ENCODE measurements around the gene SPECC1L. TPM values are rescaled to one million over a fixed set of nuclear protein-coding genes. Genes with fewer than 3 reads are reported as not detected.
A peak's percentile ranks its signal among the peaks of the same experiment; 100 is the strongest.

Gene SPECC1L
- total and polyA plus RNA-seq, 5 donors from 2014 or later: 4.1 to 39.6 (median 5.8) TPM

DNA sequence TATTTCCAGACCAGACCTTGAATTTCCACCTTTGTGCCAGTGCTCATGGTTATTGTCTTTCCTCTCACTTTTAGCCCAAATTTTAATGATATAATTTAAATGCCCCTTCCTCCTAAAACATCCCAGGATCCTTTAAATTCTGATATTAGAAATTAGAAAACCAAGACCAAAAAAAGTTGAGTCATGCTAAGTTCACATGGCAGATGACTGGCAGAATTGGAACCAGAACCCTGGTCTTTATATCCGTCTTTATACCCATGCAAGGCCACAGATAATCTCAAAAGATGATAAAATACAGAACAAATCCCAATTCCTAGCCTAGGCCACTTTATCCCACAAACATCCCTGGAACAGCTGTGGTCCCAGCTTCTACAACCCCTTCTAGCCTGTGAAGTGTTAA lies 183.2 kb downstream of the SPECC1L start:
- ATAC-seq (ENCODE audit: low read depth in 2 of 2): no peak
- no peaks in the 10 kb centered on the region for H3K36me3 ChIP-seq (ENCODE audit: control insufficient read depth, insufficient read depth, low read length)
- no peaks in the 10 kb centered on the region for H3K4me1 ChIP-seq (ENCODE audit: control insufficient read depth, insufficient read depth, low read length, poor library complexity, severe bottlenecking)
- Mint-ChIP-seq H3K9me3 (peaks cover 0 to 8% (median 0%) of the 10 kb centered on the region in 7 donors), H3K27me3 (peaks cover 5% of the 10 kb centered on the region), H3K4me3 (no peak overlapping the region), H3K4me1 (peaks cover 0 to 11% (median 9%) of the 10 kb centered on the region in 4 donors), H3K36me3 (peaks cover 9% of the 10 kb centered on the region), H3K27ac (no peak overlapping the region)
- H3K4me3 ChIP-seq (ENCODE audit: low read depth, low read length): no peak overlapping the region
- H3K27me3 ChIP-seq (ENCODE audit: control insufficient read depth, insufficient read depth, low read length): no peaks in the 10 kb centered on the region
- peaks cover 0 to 2% of the 10 kb centered on the region in 2 experiments for H3K9me3 ChIP-seq (ENCODE audit: control insufficient read depth in 2 of 2, low read length in 2 of 2)
- H3K27ac ChIP-seq (ENCODE audit: insufficient read depth, low read length, poor library complexity, severe bottlenecking): no peak overlapping the region
- no peak for DNase-seq

GRCh38 chr22:24455039-24455438 lies 184.4 kb downstream of the SPECC1L start:
- Histone ChIP-seq H3K4me1 (ENCODE audit: control insufficient read depth, insufficient read depth, low read length, poor library complexity, severe bottlenecking) (no peaks in the 10 kb centered on the region), H3K4me3 (ENCODE audit: low read depth, low read length) (no peak overlapping the region), H3K36me3 (ENCODE audit: control insufficient read depth, insufficient read depth, low read length) (no peaks in the 10 kb centered on the region), H3K9me3 (ENCODE audit: control insufficient read depth in 2 of 2, low read length in 2 of 2) (peaks cover 0 to 2% of the 10 kb centered on the region in 2 experiments), H3K27ac (ENCODE audit: insufficient read depth, low read length, poor library complexity, severe bottlenecking) (no peak overlapping the region), H3K27me3 (ENCODE audit: control insufficient read depth, insufficient read depth, low read length) (no peaks in the 10 kb centered on the region)
- DNase-seq (no peak), ATAC-seq (ENCODE audit: low read depth in 2 of 2) (no peak)
- H3K36me3 Mint-ChIP-seq: peaks cover 5% of the 10 kb centered on the region
- H3K4me1 Mint-ChIP-seq: peaks cover 3 to 8% (median 5%) of the 10 kb centered on the region in 4 donors
- peaks cover 0 to 8% (median 0%) of the 10 kb centered on the region in 7 donors for H3K9me3 Mint-ChIP-seq
- H3K27ac Mint-ChIP-seq: no peak overlapping the region
- peaks cover 5% of the 10 kb centered on the region for H3K27me3 Mint-ChIP-seq
- no peak overlapping the region for H3K4me3 Mint-ChIP-seq

DNA sequence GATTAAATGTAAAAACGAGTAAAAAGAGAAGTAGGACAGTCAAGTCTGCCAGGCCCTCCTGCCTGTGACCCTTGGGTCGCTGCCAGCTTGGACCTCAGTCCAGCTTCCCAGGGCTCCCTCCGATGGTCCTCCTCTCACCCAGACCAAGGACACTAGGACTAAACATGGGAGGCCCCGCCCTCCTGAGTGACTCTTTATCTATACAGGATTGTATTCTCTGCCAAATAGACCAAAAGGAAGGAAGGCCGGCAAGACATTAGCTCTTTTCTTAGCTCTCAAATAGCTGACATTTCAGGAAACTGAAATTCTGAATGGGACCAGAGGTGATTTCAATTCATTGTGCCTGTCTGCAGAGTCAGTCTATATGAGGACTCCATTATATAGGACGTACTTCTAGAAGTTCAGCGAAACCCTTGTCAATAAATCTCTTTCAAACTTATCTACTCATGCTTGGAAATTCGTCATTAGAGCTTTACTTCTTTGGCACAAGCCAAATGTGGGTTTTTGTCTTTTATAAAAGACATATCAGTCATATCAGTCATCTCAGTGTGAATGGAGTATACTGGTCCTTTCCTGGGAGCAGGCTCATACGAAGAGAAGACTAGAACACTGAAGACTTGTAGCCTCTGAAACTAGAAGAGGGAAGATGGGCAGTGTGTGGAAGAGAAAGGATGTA lies 185.3 kb downstream of the SPECC1L start:
- peaks cover 0 to 13% (median 4%) of the 10 kb centered on the region in 4 donors for H3K4me1 Mint-ChIP-seq
- no peak overlapping the region for H3K27ac Mint-ChIP-seq
- no peak overlapping the region for H3K4me3 ChIP-seq (ENCODE audit: low read depth, low read length)
- peaks cover 0 to 2% of the 10 kb centered on the region in 2 experiments for H3K9me3 ChIP-seq (ENCODE audit: control insufficient read depth in 2 of 2, low read length in 2 of 2)
- H3K27me3 ChIP-seq (ENCODE audit: control insufficient read depth, insufficient read depth, low read length): no peaks in the 10 kb centered on the region
- H3K4me3 Mint-ChIP-seq: no peak overlapping the region
- no peak for DNase-seq
- H3K27ac ChIP-seq (ENCODE audit: insufficient read depth, low read length, poor library complexity, severe bottlenecking): no peak overlapping the region
- ATAC-seq (ENCODE audit: low read depth in 2 of 2): no peak
- H3K36me3 Mint-ChIP-seq: peaks cover 4% of the 10 kb centered on the region
- H3K36me3 ChIP-seq (ENCODE audit: control insufficient read depth, insufficient read depth, low read length): no peaks in the 10 kb centered on the region
- H3K4me1 ChIP-seq (ENCODE audit: control insufficient read depth, insufficient read depth, low read length, poor library complexity, severe bottlenecking): peaks cover 7% of the 10 kb centered on the region
- H3K27me3 Mint-ChIP-seq: peaks cover 5% of the 10 kb centered on the region
- H3K9me3 Mint-ChIP-seq: peaks cover 0 to 6% (median 0%) of the 10 kb centered on the region in 7 donors

DNA sequence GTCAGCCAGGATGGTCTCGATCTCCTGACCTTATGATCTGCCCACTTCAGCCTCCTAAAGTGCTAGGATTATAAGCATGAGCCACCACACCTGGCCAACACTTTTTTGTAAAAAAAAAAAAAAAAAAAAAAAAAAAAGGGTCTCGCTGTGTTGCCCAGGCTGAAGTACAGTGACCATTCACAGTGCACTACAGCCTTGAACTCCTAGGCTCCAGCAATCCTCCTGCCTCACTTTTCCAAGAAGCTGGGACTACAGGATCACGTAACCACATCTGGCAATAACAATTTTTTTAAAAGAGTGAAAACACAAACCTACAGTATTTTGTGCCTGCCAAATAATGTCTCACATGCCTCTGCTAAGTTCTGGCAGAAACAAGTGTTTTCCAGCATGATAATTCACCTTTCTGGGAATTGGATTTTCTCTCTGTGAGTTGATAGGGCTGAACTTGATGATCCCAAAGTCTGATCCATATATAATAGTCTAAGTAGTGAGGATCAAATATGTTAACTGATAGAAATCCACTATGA lies 187.3 kb downstream of the SPECC1L start:
- no peak overlapping the region for H3K27ac ChIP-seq (ENCODE audit: insufficient read depth, low read length, poor library complexity, severe bottlenecking)
- no peaks in the 10 kb centered on the region for H3K9me3 ChIP-seq (ENCODE audit: control insufficient read depth in 2 of 2, low read length in 2 of 2)
- H3K27me3 Mint-ChIP-seq: peaks cover 5% of the 10 kb centered on the region
- H3K27me3 ChIP-seq (ENCODE audit: control insufficient read depth, insufficient read depth, low read length): no peaks in the 10 kb centered on the region
- H3K4me3 Mint-ChIP-seq: no peak overlapping the region
- no peak for ATAC-seq (ENCODE audit: low read depth in 2 of 2)
- H3K4me1 ChIP-seq (ENCODE audit: control insufficient read depth, insufficient read depth, low read length, poor library complexity, severe bottlenecking): peaks cover 9% of the 10 kb centered on the region
- peaks cover 0 to 14% (median 4%) of the 10 kb centered on the region in 4 donors for H3K4me1 Mint-ChIP-seq
- no peak overlapping the region for H3K27ac Mint-ChIP-seq
- no peak for DNase-seq
- H3K36me3 Mint-ChIP-seq: peaks cover 4% of the 10 kb centered on the region
- no peaks in the 10 kb centered on the region for H3K36me3 ChIP-seq (ENCODE audit: control insufficient read depth, insufficient read depth, low read length)
- H3K9me3 Mint-ChIP-seq: no peaks in the 10 kb centered on the region
- H3K4me3 ChIP-seq (ENCODE audit: low read depth, low read length): no peak overlapping the region

DNA sequence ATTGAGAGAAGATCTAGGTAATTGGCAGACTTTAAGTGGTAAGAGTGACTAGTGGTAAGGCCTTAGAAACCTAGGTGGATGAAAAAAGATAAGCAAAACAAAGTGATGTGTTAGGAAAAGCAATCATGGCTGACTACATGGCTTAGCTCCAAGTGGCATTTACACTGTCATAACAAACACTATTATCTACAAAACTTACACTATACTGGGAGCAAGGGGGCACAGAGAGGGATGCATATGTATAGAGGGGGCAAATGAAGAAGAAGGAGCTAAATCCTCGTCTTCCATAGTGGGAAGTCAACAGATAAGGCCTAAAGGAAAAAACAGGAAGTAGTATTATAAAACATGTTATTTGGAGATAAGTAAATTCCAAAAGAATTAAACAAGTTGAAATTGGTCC lies 189.3 kb downstream of the SPECC1L start:
- Mint-ChIP-seq H3K27me3 (no peaks in the 10 kb centered on the region), H3K4me3 (no peak overlapping the region), H3K4me1 (peaks cover 0 to 14% (median 4%) of the 10 kb centered on the region in 4 donors), H3K9me3 (no peaks in the 10 kb centered on the region), H3K27ac (peak overlapping the region in 1 of 3 donors; percentile 54), H3K36me3 (peaks cover 4% of the 10 kb centered on the region)
- Histone ChIP-seq H3K4me1 (ENCODE audit: control insufficient read depth, insufficient read depth, low read length, poor library complexity, severe bottlenecking) (peaks cover 9% of the 10 kb centered on the region), H3K36me3 (ENCODE audit: control insufficient read depth, insufficient read depth, low read length) (no peaks in the 10 kb centered on the region), H3K9me3 (ENCODE audit: control insufficient read depth in 2 of 2, low read length in 2 of 2) (no peaks in the 10 kb centered on the region), H3K4me3 (ENCODE audit: low read depth, low read length) (no peak overlapping the region), H3K27ac (ENCODE audit: insufficient read depth, low read length, poor library complexity, severe bottlenecking) (no peak overlapping the region), H3K27me3 (ENCODE audit: control insufficient read depth, insufficient read depth, low read length) (no peaks in the 10 kb centered on the region)
- ATAC-seq (ENCODE audit: low read depth in 2 of 2): no peak
- no peak for DNase-seq

GRCh38 chr22:24460418-24461089 lies 189.9 kb downstream of the SPECC1L start:
- no peaks in the 10 kb centered on the region for H3K36me3 ChIP-seq (ENCODE audit: control insufficient read depth, insufficient read depth, low read length)
- no peaks in the 10 kb centered on the region for H3K27me3 ChIP-seq (ENCODE audit: control insufficient read depth, insufficient read depth, low read length)
- peak overlapping the region; percentile 24 for H3K4me3 ChIP-seq (ENCODE audit: low read depth, low read length)
- Mint-ChIP-seq H3K27ac (peak overlapping the region in 2 of 3 donors; percentile 83 to 86), H3K9me3 (no peaks in the 10 kb centered on the region), H3K36me3 (peaks cover 4% of the 10 kb centered on the region), H3K27me3 (no peaks in the 10 kb centered on the region), H3K4me1 (peaks cover 0 to 14% (median 4%) of the 10 kb centered on the region in 4 donors), H3K4me3 (peak overlapping the region in 1 of 4 donors; percentile 19)
- ATAC-seq (ENCODE audit: low read depth in 2 of 2): peak in 1 of 2 donors; percentile 50
- peak in 1 of 3 donors; percentile 52 for DNase-seq
- H3K27ac ChIP-seq (ENCODE audit: insufficient read depth, low read length, poor library complexity, severe bottlenecking): no peak overlapping the region
- no peaks in the 10 kb centered on the region for H3K9me3 ChIP-seq (ENCODE audit: control insufficient read depth in 2 of 2, low read length in 2 of 2)
- H3K4me1 ChIP-seq (ENCODE audit: control insufficient read depth, insufficient read depth, low read length, poor library complexity, severe bottlenecking): peaks cover 9% of the 10 kb centered on the region

DNA sequence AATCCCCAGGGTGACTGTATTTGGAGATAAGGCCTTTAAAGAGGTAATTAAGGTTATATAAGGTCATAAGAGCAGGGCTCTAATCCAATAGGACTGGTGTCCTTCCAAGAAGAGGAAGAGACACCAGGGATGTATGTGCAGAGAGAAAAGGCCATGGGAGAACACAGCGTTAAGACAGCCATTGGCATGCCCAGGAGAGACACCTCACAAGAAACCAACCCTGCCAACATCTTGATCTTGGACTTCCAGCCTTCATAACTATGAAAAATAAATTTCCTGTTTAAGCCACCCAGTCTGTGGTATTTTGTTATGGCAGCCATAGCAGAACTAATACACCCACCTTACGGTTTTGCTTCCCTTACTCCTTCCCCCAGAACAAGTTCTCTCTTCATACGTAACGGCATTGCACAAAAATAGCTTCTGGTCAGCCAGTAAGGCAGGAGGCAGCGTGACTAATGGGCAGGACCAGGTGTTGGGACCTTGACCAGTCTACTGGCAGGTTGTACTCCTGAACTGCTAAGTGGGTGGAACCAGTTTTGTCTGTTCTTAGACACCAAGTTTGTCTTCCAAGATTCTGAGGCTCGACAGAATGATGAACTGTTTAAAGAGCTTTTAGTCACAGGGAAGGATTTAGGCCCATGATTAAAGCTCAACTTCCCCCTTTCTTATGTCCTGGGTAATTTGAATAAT lies 192.6 kb downstream of the SPECC1L start:
- no peak overlapping the region for H3K4me3 ChIP-seq (ENCODE audit: low read depth, low read length)
- peaks cover 9% of the 10 kb centered on the region for H3K4me1 ChIP-seq (ENCODE audit: control insufficient read depth, insufficient read depth, low read length, poor library complexity, severe bottlenecking)
- no peaks in the 10 kb centered on the region for H3K27me3 Mint-ChIP-seq
- ATAC-seq (ENCODE audit: low read depth in 2 of 2) (no peak), DNase-seq (no peak)
- H3K4me3 Mint-ChIP-seq: no peak overlapping the region
- H3K4me1 Mint-ChIP-seq: peaks cover 0 to 14% (median 4%) of the 10 kb centered on the region in 4 donors
- no peaks in the 10 kb centered on the region for H3K9me3 ChIP-seq (ENCODE audit: control insufficient read depth in 2 of 2, low read length in 2 of 2)
- no peaks in the 10 kb centered on the region for H3K27me3 ChIP-seq (ENCODE audit: control insufficient read depth, insufficient read depth, low read length)
- no peaks in the 10 kb centered on the region for H3K36me3 ChIP-seq (ENCODE audit: control insufficient read depth, insufficient read depth, low read length)
- H3K36me3 Mint-ChIP-seq: no peaks in the 10 kb centered on the region
- H3K27ac Mint-ChIP-seq: no peak overlapping the region
- H3K27ac ChIP-seq (ENCODE audit: insufficient read depth, low read length, poor library complexity, severe bottlenecking): no peak overlapping the region
- no peaks in the 10 kb centered on the region for H3K9me3 Mint-ChIP-seq
